Hindlimb muscle (tissue), 1 donor: ENCODE measurements around the gene MAG. TPM values are rescaled to one million over a fixed set of nuclear protein-coding genes. Genes with fewer than 3 reads are reported as not detected.
"Not testable (repeated sequence)": the region's sequence is repeated elsewhere in the genome, so short reads cannot be mapped to it uniquely, and the experiment has no call there.

Experiments used
- DNase-seq: peaks from one replicate; pipeline ENCODE4 v3.0.0-alpha.2; 2013
- polyA plus RNA-seq: library from polyadenylated mRNA; unstranded; fragments of 120-200 nt; gene quantifications from one replicate; pipeline ENCODE4 v1.2.1, GENCODE V29; 2013; ENCODE audit not compliant: insufficient read length

MAG gene
- polyA plus RNA-seq, 1 donor: 0.84 TPM

DNA sequence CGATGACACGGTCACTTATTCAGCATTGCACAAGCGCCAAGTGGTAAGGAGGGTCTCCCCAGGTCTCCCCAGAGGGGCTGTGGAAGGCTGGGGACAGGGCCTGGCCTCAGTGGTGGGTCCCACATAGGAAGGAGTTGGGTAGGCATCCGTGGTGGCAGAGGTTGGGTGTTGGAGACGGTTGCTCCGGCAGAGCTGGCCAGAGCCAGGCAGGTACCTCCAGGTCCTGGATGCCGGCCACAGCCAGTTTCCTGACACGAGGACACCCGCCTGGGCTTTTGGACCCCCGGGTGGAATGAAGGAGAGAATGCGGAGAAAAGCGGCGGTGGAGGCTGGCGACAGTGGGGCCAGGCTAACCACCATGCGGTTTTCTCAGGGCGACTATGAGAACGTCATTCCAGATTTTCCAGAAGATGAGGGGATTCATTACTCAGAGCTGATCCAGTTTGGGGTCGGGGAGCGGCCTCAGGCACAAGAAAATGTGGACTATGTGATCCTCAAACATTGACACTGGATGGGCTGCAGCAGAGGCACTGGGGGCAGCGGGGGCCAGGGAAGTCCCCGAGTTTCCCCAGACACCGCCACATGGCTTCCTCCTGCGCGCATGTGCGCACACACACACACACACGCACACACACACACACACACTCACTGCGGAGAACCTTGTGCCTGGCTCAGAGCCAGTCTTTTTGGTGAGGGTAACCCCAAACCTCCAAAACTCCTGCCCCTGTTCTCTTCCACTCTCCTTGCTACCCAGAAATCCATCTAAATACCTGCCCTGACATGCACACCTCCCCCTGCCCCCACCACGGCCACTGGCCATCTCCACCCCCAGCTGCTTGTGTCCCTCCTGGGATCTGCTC, 54.5 kb downstream of the MAG start:
- no peak for DNase-seq

DNA sequence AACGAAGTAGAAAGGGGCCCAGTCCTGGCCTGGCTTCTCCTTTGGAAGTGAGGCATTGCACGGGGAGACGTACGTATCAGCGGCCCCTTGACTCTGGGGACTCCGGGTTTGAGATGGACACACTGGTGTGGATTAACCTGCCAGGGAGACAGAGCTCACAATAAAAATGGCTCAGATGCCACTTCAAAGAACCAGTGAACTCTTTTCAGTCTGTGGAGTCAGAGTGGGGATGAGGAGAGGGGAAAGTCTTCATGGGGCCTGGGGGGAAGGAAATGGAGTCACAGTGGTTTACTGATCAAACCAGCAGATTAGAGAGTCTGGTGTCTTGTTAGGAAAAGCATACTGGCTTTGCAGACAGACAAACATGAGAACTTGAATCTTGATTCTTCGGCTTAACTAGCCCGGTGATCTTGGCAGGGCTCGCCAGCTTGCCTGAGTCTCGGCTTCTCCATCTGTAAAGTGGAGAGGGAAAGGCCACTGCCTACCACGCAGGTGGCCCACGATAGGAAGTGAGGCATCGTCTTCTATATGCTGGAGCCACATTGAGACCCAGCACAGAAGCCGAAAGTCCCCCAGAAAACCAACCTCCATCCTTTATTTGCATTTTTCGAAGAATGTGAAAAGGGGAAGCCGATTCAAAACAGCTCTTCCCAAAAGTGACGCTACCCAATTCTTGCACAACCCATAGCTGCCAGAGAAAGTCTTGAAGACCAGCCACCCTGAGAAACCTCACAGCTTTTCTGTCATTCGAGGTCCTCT, 55.4 kb downstream of the MAG start, which contains the start of gene FFAR1:
Gene FFAR1 (plus strand): TSS at position 732 of the 759 bp plus-strand sequence. CDS start 3,650 bp downstream, outside the sequence.
- DNase-seq: no peak

DNA sequence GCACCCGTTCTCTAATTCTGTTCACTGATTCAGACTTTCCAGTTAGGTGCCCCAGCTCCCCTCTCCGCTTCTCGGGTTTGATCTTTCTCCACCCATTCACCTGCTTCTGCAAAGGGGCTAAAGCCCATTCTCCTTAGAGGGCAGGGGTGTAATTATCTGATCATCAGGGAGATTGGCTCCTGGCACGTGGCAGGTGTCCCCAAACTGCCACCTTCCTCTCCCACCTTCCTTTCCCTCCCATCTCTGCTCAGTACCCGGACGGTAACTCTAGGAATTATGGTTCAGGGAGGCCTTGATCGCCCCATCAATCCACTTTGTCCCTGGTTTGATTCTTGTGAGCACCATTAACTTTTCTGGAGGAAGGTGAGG, 56.0 kb downstream of the MAG start:
- DNase-seq: no peak

DNA sequence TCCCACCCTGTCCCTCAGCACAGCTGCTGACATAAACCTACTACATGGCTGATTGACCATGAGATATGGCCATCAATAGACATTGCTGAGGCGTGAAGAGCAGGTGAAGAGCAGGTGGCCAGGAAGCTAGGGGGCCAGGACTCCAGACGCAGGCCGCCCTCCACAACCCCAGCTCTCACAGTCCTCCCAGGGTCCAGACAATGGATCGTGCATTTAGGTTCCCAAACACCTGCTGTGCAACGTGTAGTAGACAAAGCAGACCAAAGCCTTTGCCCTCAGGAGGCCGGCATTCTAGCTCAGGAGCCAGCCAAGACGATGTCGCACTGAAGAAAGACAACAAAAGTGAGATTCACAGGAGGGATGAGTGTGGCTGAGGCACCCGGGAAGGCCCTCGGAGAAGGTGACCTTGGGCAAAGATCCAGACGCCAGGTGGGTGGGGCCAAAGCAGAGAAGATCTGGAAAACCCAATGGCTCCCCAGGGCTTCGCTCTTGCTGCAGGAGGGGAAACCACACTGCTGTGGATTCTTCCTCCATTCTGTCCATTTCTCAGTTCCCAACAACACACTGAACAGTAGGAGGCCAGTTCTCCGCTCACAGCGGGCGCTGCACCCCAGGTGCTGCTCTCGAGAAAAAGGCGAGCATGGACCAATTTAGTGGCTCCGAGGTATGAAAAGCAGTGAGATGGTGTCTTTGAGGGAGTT, 57.1 kb downstream of the MAG start:
- DNase-seq: no peak

DNA sequence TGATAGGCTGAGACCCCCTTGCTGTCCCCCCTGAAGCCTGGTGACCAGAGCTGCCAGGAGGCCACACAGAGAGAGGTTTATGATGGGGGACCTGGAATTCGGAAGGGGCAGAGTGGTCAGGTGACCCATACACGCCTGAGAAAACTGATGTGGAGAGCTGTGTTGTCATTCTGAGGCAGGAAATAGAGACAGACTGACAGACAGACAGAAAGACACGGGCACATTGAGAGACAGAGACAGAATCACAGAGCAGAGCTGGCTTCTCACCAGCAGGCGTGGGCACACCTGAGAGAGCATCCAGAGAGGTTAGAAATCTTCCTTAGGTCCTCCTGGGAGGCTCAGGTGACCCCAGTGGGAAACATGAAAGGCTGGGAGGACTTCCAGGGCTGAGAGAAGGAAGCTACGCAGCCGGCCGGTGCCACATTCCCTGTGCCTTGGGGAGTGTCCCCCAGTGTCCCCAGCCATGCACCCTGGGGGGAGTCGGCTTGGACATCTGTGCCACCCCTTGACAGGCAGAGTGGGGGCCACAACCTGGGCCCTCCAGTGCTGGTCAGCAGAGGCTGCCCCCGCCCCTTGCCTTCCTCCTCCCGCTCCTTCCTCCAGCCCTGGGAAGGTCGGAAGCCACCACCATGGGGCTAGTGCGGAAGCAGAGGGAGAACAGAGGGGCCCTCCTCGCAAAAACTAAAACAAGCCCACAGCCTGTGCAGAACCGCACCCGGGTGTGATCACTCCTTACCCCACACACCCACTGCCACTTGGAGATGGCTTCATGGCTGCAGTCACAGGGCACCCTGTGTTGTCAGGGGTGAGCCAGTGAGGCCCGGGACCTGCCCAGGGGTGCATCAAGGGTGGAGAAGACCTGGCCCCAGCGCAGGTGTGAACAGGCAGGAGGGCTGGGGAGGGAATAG, 57.9 kb downstream of the MAG start:
- DNase-seq: no peak

DNA sequence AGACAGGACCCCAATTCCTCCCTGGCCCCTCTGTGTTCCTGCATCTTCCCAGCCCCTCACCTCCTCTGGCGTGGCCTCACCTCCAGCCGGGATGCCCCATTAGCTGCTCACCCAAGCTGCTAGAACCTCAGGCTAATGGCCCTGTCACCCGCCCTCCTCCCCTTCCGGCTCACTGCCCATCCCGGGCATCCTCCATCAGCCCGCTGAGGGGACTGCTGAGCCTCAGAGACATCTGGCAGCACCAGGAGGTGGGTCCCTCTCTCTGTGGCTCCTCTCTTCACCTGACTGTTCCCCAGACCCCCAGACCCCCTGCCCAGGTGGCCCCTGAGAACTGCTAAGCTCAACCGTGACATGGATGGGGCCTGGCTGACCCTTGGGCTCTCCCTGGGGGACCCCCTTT, 58.6 kb downstream of the MAG start:
- no peak for DNase-seq

DNA sequence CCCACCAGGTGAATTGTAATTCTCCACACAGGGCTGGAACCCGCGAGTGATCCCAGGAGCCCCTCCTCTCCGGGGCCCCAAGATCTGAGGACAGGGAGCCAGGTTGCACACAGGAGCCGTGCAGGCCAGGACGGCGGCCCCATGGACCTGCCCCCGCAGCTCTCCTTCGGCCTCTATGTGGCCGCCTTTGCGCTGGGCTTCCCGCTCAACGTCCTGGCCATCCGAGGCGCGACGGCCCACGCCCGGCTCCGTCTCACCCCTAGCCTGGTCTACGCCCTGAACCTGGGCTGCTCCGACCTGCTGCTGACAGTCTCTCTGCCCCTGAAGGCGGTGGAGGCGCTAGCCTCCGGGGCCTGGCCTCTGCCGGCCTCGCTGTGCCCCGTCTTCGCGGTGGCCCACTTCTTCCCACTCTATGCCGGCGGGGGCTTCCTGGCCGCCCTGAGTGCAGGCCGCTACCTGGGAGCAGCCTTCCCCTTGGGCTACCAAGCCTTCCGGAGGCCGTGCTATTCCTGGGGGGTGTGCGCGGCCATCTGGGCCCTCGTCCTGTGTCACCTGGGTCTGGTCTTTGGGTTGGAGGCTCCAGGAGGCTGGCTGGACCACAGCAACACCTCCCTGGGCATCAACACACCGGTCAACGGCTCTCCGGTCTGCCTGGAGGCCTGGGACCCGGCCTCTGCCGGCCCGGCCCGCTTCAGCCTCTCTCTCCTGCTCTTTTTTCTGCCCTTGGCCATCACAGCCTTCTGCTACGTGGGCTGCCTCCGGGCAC, 59.6 kb downstream of the MAG start:
- no peak for DNase-seq

DNA sequence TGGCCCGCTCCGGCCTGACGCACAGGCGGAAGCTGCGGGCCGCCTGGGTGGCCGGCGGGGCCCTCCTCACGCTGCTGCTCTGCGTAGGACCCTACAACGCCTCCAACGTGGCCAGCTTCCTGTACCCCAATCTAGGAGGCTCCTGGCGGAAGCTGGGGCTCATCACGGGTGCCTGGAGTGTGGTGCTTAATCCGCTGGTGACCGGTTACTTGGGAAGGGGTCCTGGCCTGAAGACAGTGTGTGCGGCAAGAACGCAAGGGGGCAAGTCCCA, 60.2 kb downstream of the MAG start:
- DNase-seq: no peak

DNA sequence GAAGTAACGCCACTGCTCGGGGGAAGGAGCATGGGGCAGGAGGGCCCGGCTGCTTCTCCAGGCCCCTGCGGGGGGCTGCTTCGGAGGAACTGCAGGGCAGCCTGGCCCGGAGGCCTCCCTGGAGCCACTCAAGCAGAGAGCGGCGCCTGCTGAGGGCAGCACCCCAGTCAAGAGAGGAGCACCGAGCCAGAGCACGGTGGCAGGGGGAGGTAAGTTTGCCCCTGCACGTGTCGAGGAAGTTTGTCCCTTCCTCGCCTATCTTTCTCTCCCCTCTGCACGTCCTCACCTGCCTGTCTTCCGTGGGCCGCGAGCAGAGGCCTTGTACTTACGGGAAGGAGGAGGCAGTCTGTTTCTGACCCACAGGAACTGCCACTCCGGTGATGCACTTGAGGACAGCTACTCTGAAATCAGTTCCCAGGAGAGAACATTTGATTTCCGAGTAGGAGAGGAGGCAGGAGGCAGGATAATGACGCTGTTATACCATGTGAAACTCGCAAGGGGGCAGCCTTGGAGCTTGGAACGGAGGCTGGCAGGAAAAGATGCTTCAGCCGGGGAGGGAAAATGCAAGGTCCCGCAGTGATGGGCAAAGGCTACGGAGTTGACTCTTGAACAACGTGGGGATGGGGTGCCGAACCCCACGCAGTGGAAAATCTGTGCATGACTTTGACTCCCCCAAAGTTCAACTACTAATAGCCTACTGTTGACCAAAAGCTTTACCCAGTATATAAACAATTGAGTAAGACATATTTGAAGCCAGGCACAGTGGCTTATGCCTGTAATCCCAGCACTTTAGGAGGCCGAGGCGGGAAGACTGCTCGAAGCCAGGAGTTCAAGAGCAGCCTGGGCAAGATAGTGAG, 60.7 kb downstream of the MAG start:
- DNase-seq: peak; percentile 66

DNA sequence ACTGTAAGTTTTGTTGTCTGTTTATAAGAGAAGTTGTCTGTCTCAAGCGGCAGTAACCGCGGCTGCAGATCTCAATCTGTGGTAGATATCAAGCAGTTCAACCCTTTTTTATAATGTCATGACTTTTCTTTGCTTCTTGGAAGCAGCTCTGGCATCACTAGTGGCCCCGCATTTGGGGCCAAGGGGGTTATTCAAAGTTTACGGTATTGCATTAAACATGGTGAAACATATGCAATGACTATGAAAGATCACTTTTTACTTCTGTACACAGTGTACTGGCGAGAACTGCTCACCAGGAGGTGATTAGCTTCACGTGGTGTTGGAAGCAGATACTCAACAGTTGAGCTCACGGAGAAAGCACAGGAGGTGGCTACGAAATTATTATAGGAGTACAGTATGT, 61.7 kb downstream of the MAG start:
- DNase-seq: no peak

DNA sequence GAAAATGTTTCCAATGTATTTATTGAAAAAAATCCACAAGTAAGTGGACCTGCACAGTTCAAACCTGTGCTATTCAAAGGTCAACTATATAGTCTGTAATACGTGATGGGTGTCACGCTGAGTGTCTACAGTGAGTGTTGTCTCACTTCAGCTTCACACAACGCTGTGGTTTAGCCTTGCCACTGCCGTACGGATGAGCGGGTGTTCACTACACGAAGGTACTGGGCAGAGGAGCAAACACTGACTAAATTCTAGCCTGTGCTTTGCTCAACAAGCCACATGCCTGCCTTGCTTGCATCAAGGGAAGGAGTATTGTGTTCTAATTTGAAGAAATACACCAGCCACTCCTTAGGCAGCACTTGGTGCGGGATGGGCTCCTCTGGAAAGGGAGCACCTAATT, 62.9 kb downstream of the MAG start:
- no peak for DNase-seq

DNA sequence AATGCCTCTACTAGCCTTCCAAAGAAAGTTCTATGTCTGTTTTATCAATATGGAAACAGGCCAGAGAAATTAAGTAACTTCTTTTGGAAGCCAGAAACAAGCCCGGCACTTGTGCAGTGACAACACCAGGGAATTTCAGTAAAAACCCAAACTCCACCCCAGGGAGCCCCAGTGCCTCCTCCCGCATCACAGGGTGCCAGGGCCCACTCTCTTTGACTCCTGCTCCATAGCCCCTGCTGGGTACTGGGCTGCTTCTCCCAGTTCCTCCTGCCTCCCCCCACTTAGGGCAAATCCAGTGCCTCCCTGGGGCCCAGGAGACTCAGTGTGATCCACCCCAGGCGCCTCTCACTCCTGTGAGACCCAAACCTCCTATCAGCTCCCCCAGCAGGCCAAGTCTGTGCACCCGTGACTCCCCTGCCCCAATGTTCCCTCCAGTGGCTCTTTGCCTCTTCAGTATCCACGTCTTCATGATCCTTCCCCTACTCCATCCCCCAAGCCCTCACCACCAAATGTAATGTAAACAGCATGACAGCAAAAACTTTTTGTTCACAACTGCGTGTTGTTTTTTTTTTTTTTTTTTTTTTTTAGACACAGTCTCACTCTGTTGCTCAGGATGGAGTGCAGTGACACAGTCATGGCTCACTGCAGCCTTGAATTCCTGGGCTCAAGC, 64.0 kb downstream of the MAG start:
- DNase-seq: no peak

DNA sequence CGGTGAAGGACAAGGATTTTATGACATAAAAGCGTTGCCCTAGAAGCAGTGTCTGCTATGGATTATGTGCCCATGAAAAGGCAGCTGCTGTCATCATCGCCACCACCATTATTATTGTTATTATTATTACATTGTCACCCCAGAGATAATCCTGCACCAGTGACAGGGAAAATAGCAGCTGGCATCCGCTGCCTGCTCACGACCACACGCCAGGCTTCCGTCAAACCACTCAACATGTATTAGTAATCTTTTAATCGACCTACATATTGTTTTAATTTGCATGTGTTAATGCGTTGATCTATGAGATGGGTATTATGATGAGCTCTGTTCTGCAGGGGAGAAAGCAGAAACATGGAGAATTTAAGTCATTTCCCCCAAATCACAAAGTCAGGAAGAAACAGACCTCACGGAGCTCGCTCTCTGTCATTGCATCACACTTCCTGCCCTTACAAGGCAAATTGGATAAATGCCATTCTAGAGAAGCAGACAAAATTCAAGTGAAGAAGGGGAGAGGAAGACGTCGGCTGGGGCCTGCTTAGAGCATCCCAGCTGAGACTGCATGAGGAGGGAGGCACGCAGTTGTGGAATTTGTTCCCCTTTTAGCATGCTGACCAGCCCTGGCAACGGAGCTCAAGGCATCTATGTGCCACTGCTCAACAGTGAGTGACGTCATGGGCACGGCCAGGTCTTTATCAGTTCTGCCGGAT, 66.1 kb downstream of the MAG start, which contains the start of gene FFAR3:
Gene FFAR3 (plus strand): TSS at position 594 of the 707 bp plus-strand sequence. CDS start 431 bp downstream, outside the sequence.
- no peak for DNase-seq

DNA sequence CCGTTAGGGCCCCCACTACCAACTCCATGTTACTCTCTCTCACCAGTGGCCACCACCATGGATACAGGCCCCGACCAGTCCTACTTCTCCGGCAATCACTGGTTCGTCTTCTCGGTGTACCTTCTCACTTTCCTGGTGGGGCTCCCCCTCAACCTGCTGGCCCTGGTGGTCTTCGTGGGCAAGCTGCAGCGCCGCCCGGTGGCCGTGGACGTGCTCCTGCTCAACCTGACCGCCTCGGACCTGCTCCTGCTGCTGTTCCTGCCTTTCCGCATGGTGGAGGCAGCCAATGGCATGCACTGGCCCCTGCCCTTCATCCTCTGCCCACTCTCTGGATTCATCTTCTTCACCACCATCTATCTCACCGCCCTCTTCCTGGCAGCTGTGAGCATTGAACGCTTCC, 66.9 kb downstream of the MAG start:
- DNase-seq: not testable (repeated sequence)

DNA sequence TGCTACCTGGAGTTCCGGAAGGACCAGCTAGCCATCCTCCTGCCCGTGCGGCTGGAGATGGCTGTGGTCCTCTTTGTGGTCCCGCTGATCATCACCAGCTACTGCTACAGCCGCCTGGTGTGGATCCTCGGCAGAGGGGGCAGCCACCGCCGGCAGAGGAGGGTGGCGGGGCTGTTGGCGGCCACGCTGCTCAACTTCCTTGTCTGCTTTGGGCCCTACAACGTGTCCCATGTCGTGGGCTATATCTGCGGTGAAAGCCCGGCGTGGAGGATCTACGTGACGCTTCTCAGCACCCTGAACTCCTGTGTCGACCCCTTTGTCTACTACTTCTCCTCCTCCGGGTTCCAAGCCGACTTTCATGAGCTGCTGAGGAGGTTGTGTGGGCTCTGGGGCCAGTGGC, 67.4 kb downstream of the MAG start:
- not testable (repeated sequence) for DNase-seq

DNA sequence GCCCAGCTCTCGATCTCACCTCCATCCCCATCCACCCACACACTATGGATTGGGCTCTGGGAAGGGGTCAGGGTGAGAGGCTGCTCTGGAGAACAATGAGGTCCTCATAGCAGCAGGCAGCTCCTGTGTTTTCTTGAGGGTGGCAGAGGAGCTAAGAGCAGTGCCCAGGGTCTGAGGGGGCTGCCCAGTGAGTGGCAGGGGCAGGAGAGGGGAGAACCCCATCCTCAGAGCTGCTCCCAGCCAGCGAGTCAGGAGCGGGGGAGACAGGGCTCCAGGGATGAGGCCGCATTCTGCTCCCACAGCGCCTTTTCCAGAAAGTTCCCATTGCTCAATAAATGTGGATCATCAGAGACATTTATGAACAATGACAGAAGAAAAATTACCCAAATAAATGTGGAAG, 68.1 kb downstream of the MAG start:
- not testable (repeated sequence) for DNase-seq

DNA sequence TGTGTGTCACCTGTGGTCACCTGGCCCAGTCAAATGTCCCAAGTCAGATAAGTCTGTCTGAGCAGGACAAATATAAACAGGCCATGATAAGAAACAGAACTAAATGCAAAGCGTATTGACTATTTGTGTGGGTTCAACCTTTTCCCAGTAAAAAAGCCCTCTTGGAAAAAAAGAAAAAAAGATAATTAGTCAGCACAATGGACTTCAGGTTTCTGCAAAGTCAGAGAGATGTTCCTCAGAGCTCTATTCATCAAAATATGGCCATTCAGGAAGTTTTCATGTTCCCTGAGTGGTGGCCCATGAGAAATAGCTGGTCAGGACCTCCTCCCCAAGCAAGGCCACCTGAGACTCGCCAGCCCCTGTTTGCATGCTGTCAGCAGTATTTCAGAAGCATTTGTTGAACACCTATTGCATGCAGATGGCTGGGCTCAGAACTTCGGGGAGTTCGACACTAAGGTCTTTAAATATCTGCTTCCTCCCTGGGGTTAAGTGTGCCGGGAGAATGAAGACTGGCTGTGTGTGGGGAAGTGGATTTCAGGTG, 69.0 kb downstream of the MAG start:
- no peak for DNase-seq

DNA sequence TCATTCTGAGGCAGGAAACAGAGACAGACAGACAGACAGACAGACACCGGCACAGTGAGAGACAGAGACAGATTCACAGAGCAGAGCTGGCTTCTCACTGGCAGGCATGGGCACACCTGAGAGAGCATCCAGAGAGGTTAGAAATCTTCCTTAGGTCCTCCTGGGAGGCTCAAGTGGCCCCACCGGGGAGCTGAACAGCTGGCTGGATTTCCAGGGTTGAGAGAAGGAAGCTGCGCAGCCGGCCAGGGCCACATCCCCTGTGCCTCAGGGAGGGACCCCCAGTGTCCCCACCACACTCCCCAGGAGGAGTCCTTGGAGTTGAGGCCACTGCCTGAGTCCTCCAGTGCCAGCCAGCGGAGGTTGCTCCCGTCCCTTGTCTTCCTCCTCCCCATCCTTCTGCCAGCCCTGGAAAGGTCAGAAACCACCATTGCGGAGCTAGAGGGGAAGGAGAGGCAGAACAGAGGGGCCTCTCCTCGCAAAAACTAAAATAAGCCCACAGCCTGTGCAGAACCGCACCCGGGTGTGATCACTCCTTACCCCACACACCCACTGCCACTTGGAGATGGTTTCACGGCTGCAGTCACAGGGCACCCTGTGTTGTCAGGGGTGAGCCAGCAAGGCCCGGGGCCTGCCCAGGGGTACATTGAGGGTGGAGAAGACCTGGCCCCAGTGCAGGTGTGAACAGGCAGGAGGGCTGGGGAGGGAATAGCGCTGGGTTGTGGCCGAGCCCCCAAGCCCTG, 70.5 kb downstream of the MAG start:
- DNase-seq: no peak
